OCI-LY1 (cell line): ENCODE measurements around the gene FRMD3.

Experiments
- H2AFZ ChIP-seq: fragments of 200-600 bp; sonication (generic), shearing (Covaris generic); 2 replicates; pipeline ENCODE4 v1.6.0; 2014; ENCODE audit warnings: antibody characterized with exemption, mild to moderate bottlenecking, low read length
- H3F3A ChIP-seq: fragments of 200-600 bp; sonication (generic), shearing (Covaris generic); 2 replicates; pipeline ENCODE4 v1.6.0; 2014; ENCODE audit warnings: mild to moderate bottlenecking, antibody characterized with exemption, low read length, moderate library complexity; ENCODE audit not compliant: insufficient read depth
- H3K27ac ChIP-seq: fragments of 200-600 bp; sonication (generic); 2 replicates; pipeline ENCODE4 v1.5.1; 2014; ENCODE audit warnings: low read length, mixed run types, mild to moderate bottlenecking, low read depth; ENCODE audit not compliant: poor library complexity, severe bottlenecking
- H3K27me3 ChIP-seq: fragments of 200-600 bp; sonication (generic); 2 replicates; pipeline ENCODE4 v1.6.0; 2014; ENCODE audit warnings: antibody characterized with exemption, mild to moderate bottlenecking, low read length, moderate library complexity; ENCODE audit not compliant: insufficient read depth
- H3K36me3 ChIP-seq: fragments of 200-600 bp; sonication (generic); 2 replicates; pipeline ENCODE4 v1.6.1; 2014; ENCODE audit warnings: mild to moderate bottlenecking, antibody characterized with exemption, low read length, moderate library complexity, mixed read lengths; ENCODE audit not compliant: insufficient read depth
- H3K4me1 ChIP-seq: fragments of 200-600 bp; sonication (generic); 2 replicates; pipeline ENCODE4 v1.5.1; 2014; ENCODE audit warnings: mild to moderate bottlenecking, low read length, moderate library complexity; ENCODE audit not compliant: insufficient read depth, severe bottlenecking
- H3K4me2 ChIP-seq: fragments of 200-600 bp; sonication (generic), shearing (Covaris generic); 2 replicates; pipeline ENCODE4 v1.6.1; 2014; ENCODE audit warnings: low read length
- H3K4me3 ChIP-seq: fragments of 200-600 bp; sonication (generic); 2 replicates; pipeline ENCODE4 v1.5.1; 2014; ENCODE audit warnings: low read length, low read depth, mild to moderate bottlenecking, mixed read lengths; ENCODE audit not compliant: poor library complexity, severe bottlenecking
- H3K79me2 ChIP-seq: fragments of 200-600 bp; shearing (Covaris generic); 2 replicates; pipeline ENCODE4 v1.6.1; 2016; ENCODE audit warnings: mixed run types, low read length, mixed read lengths; ENCODE audit not compliant: insufficient read depth
- H3K9ac ChIP-seq: fragments of 200-600 bp; sonication (generic), shearing (Covaris generic); 2 replicates; pipeline ENCODE4 v1.6.1; 2014; ENCODE audit warnings: mild to moderate bottlenecking, low read length, mixed read lengths
- H3K9me2 ChIP-seq: fragments of 200-600 bp; sonication (generic), shearing (Covaris generic); 2 replicates; pipeline ENCODE4 v1.6.1; 2014; ENCODE audit warnings: low read depth, mild to moderate bottlenecking, low read length, mixed read lengths
- H3K9me3 ChIP-seq: fragments of 200-600 bp; shearing (Covaris generic); 2 replicates; pipeline ENCODE4 v1.6.1; 2014; ENCODE audit warnings: low read length, mixed read lengths
- H4K20me1 ChIP-seq: fragments of 200-600 bp; sonication (generic), shearing (Covaris generic); 2 replicates; pipeline ENCODE4 v1.6.0; 2016; ENCODE audit warnings: mild to moderate bottlenecking, low read length; ENCODE audit not compliant: insufficient read depth
- CTCF ChIP-seq: fragments of 200-600 bp; sonication (generic), shearing (Covaris generic); IDR thresholded peaks from 2 replicates; pipeline ENCODE4 v1.5.1; 2017; ENCODE audit warnings: mild to moderate bottlenecking, antibody characterized with exemption, low read length, moderate library complexity, mixed read lengths
- EZH2 ChIP-seq: fragments of 200-600 bp; sonication (generic), shearing (Covaris generic); IDR thresholded peaks from 2 replicates; pipeline ENCODE4 v1.8.0; 2017; ENCODE audit warnings: borderline replicate concordance, mixed run types, mild to moderate bottlenecking, antibody characterized with exemption, low read length, moderate library complexity, mixed read lengths

FRMD3 gene

GRCh38 chr9:83456226-83456625 lies 82.0 kb downstream of the FRMD3 start:
- Histone ChIP-seq H3F3A (no peaks in the 10 kb centered on the region), H3K27me3 (no peaks in the 10 kb centered on the region), H3K4me2 (no peak overlapping the region), H3K4me3 (no peak overlapping the region), H3K4me1 (no peaks in the 10 kb centered on the region), H3K79me2 (no peaks in the 10 kb centered on the region), H3K9ac (no peak overlapping the region), H3K27ac (no peak overlapping the region), H4K20me1 (no peaks in the 10 kb centered on the region), H2AFZ (no peak overlapping the region), H3K9me2 (no peaks in the 10 kb centered on the region), H3K36me3 (no peaks in the 10 kb centered on the region), H3K9me3 (no peaks in the 10 kb centered on the region)
- TF ChIP-seq CTCF (no peak), EZH2 (no peak)

- H3K9me3 ChIP-seq, result no peaks in the 10 kb centered on the region
- no peak overlapping the region for H2AFZ ChIP-seq
- no peaks in the 10 kb centered on the region for H4K20me1 ChIP-seq
- H3K4me2 ChIP-seq, result no peak overlapping the region
- no peaks in the 10 kb centered on the region for H3K79me2 ChIP-seq
- no peak overlapping the region for H3K9ac ChIP-seq
- H3F3A ChIP-seq, result no peaks in the 10 kb centered on the region
- no peaks in the 10 kb centered on the region for H3K4me1 ChIP-seq
- H3K4me3 ChIP-seq, result no peak overlapping the region
- no peak overlapping the region for H3K27ac ChIP-seq
- H3K9me2 ChIP-seq, result no peaks in the 10 kb centered on the region
- TF ChIP-seq CTCF (no peak), EZH2 (no peak)
- H3K27me3 ChIP-seq, result no peaks in the 10 kb centered on the region
- H3K36me3 ChIP-seq, result no peaks in the 10 kb centered on the region
These were observed 84.1 kb downstream of the FRMD3 start for GRCh38 chr9:83454076-83454475.

GRCh38 chr9:83451308-83451707 lies 86.9 kb downstream of the FRMD3 start:
- no peak overlapping the region for H2AFZ ChIP-seq
- TF ChIP-seq CTCF (no peak), EZH2 (no peak)
- H3K9ac ChIP-seq, result no peak overlapping the region

More at GRCh38 chr9:83451308-83451707, 86.9 kb downstream of the FRMD3 start:
- Histone ChIP-seq H3K9me2 (no peaks in the 10 kb centered on the region), H3K4me3 (no peak overlapping the region), H3K4me2 (no peak overlapping the region), H3K27ac (no peak overlapping the region), H3K79me2 (no peaks in the 10 kb centered on the region), H3K9me3 (no peaks in the 10 kb centered on the region), H4K20me1 (no peaks in the 10 kb centered on the region), H3F3A (no peaks in the 10 kb centered on the region), H3K27me3 (no peaks in the 10 kb centered on the region), H3K4me1 (no peaks in the 10 kb centered on the region), H3K36me3 (no peaks in the 10 kb centered on the region)
